ENCODE measurements around the gene CAP2.

CAP2 gene

DNA sequence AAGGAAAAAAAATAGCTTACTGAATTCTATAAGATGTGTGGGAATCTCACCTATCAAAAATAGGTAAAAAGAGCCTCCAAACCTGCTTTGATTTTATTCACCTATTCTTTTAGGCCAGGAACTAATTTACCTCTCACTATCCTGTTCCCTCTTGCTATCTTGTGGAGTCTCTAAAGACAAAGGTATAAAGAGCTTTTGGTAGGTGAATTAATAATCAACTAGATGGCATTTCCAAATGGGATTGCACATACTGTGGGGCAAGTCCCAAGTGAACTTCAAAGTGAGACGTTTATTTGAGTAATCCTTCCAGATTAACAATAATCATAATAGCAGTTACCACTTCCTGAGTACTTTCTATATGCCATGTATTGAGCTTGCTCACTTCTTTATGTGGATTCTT, 209.5 kb downstream of the CAP2 start:
- H3K36me3 ChIP-seq (ENCODE audit: insufficient read depth, low read length), result peaks cover 9% of the 10 kb centered on the region; the same call in 1 of the 2 replicates
- no peak overlapping the region for H3K27ac ChIP-seq (ENCODE audit: low read length)
- no peaks in the 10 kb centered on the region for H3K27me3 ChIP-seq (ENCODE audit: insufficient read depth, low read length, poor library complexity)
- no peak for DNase-seq
- no peak for ATAC-seq (ENCODE audit: insufficient read depth, low read depth)
- H3K4me1 ChIP-seq (ENCODE audit: insufficient read depth, low read length), result peaks cover 28% of the 10 kb centered on the region
- no peaks in the 10 kb centered on the region for H3K9me3 ChIP-seq (ENCODE audit: insufficient read depth, low read length, severe bottlenecking)
- no peak overlapping the region for H2AFZ ChIP-seq (ENCODE audit: low read depth, low read length)
- peak overlapping the region; percentile 89; the same call in 1 of the 2 replicates for H3K4me2 ChIP-seq (ENCODE audit: insufficient read depth, low read length)
- H3K79me2 ChIP-seq (ENCODE audit: insufficient read depth, low read length), result peaks cover 4% of the 10 kb centered on the region; the same call in 1 of the 2 replicates
- no peak overlapping the region for H3K4me3 ChIP-seq (ENCODE audit: low read depth in 1 of 2, low read length in 2 of 2)
- peaks cover 4% of the 10 kb centered on the region; the same call in 1 of the 2 replicates for H4K20me1 ChIP-seq (ENCODE audit: insufficient read depth, low read length)
- no peak overlapping the region for H3K9ac ChIP-seq (ENCODE audit: low read depth, low read length)
- no peak for TF ChIP-seq EZH2 (IDR thresholded peaks at IDR 0.05; ENCODE audit: borderline replicate concordance, low read depth, low read length, severe bottlenecking)
- TF ChIP-seq, protein P1, sequence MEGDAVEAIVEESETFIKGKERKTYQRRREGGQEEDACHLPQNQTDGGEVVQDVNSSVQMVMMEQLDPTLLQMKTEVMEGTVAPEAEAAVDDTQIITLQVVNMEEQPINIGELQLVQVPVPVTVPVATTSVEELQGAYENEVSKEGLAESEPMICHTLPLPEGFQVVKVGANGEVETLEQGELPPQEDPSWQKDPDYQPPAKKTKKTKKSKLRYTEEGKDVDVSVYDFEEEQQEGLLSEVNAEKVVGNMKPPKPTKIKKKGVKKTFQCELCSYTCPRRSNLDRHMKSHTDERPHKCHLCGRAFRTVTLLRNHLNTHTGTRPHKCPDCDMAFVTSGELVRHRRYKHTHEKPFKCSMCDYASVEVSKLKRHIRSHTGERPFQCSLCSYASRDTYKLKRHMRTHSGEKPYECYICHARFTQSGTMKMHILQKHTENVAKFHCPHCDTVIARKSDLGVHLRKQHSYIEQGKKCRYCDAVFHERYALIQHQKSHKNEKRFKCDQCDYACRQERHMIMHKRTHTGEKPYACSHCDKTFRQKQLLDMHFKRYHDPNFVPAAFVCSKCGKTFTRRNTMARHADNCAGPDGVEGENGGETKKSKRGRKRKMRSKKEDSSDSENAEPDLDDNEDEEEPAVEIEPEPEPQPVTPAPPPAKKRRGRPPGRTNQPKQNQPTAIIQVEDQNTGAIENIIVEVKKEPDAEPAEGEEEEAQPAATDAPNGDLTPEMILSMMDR (IDR thresholded peaks at IDR 0.05; ENCODE audit: borderline replicate concordance, extremely low read depth, low read length, poor library complexity, severe bottlenecking), result no peak

DNA sequence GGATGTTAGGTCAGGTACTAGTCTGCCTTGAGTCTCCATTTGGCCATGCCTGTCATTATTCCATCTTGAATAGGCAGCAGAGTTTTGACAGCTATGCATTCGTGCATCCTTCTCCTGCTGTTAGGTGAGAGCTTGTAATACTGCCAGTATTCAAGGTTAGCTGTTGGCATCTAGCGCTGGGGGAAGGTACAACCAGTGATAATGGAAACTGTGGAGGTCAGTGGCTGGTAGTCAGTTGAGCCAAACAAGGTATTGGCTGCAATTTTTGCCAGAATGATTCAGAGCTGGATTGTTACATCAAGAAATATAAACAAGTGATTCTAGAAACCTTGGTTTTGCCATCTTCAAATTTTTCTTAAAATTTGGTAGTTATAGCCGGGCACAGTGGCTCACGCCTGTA, 213.2 kb downstream of the CAP2 start:
- no peak overlapping the region for H3K4me3 ChIP-seq (ENCODE audit: low read depth in 1 of 2, low read length in 2 of 2)
- no peak for TF ChIP-seq EZH2 (IDR thresholded peaks at IDR 0.05; ENCODE audit: borderline replicate concordance, low read depth, low read length, severe bottlenecking)
- H3K9me3 ChIP-seq (ENCODE audit: insufficient read depth, low read length, severe bottlenecking), result no peaks in the 10 kb centered on the region
- H2AFZ ChIP-seq (ENCODE audit: low read depth, low read length), result no peak overlapping the region
- peaks cover 12% of the 10 kb centered on the region; the same call in 1 of the 2 replicates for H3K36me3 ChIP-seq (ENCODE audit: insufficient read depth, low read length)
- H3K27me3 ChIP-seq (ENCODE audit: insufficient read depth, low read length, poor library complexity), result no peaks in the 10 kb centered on the region
- H3K9ac ChIP-seq (ENCODE audit: low read depth, low read length), result no peak overlapping the region
- ATAC-seq (ENCODE audit: insufficient read depth, low read depth) (no peak), DNase-seq (no peak)
- H3K4me1 ChIP-seq (ENCODE audit: insufficient read depth, low read length), result peaks cover 9% of the 10 kb centered on the region
- H3K4me2 ChIP-seq (ENCODE audit: insufficient read depth, low read length), result no peak overlapping the region
- H3K79me2 ChIP-seq (ENCODE audit: insufficient read depth, low read length), result peaks cover 4% of the 10 kb centered on the region; the same call in 1 of the 2 replicates
- peaks cover 4% of the 10 kb centered on the region; the same call in 1 of the 2 replicates for H4K20me1 ChIP-seq (ENCODE audit: insufficient read depth, low read length)
- no peak overlapping the region for H3K27ac ChIP-seq (ENCODE audit: low read length)
